ENCODE data around the gene COL15A1. TPM values are rescaled to one million over a fixed set of nuclear protein-coding genes. Genes with fewer than 3 reads are reported as not detected.

Gene COL15A1
- total RNA-seq, 1 experiment from 2014 or later: 0.04 TPM

GRCh38 chr9:99031994-99032393, 88.3 kb downstream of the COL15A1 start:
- no peak overlapping the region for H3K4me3 ChIP-seq (ENCODE audit: low read depth, low read length, poor library complexity, severe bottlenecking)
- H3K27me3 ChIP-seq (replicated peaks; ENCODE audit: insufficient read depth, low read depth, low read length, poor library complexity): peaks cover 5% of the 10 kb centered on the region
- DNase-seq (ENCODE audit: low spot score): no peak
- no peak overlapping the region for H3K27ac ChIP-seq (ENCODE audit: low read depth, low read length, poor library complexity, severe bottlenecking)
- H3K4me1 ChIP-seq (ENCODE audit: insufficient read depth, low read length, poor library complexity, severe bottlenecking): no peaks in the 10 kb centered on the region
- ChIA-PET CTCF (no interaction called here), POLR2A (ENCODE audit: low non-redundant PET) (no interaction called here)
- TF ChIP-seq EZH2 (IDR thresholded peaks at IDR 0.05; ENCODE audit: borderline replicate concordance, low read depth, low read length, poor library complexity, severe bottlenecking) (no peak), CTCF (conservative IDR thresholded peaks at IDR 0.05; ENCODE audit: low read depth, low read length) (no peak)
- BruUV-seq (replicated peaks): no TSS peak
- no peaks in the 10 kb centered on the region for H3K9me3 ChIP-seq (ENCODE audit: low read depth, low read length, poor library complexity, severe bottlenecking)
- intact Hi-C loops (cut with micrococcal nuclease; ENCODE audit: unreplicated experiment): no loop called here
- no peaks in the 10 kb centered on the region for H3K36me3 ChIP-seq (ENCODE audit: insufficient read depth, low read length, poor library complexity, severe bottlenecking)

DNA sequence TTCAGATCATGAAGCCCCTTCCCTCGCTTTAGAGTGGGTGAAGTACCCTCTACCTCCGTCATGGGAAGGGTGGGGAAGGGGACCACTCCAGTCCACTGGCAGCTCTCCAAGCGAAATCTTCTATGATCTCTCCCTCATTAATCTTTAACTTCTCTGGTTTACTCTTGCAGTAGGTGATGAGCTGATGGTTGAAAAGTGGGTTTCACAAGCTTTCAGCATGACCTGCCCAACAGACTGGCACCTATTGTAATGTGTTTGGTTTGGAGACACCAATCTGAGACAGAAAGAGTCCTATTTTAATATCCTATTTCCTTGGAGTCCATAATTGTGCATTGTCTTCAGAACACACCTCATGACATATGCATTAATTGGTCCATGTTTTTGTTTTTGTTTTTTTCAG, 90.4 kb downstream of the COL15A1 start:
- POLR2A ChIA-PET (ENCODE audit: low non-redundant PET): no interaction called here
- intact Hi-C loops (cut with micrococcal nuclease; ENCODE audit: unreplicated experiment): no loop called here
- TF ChIP-seq EZH2 (IDR thresholded peaks at IDR 0.05; ENCODE audit: borderline replicate concordance, low read depth, low read length, poor library complexity, severe bottlenecking) (no peak), CTCF (conservative IDR thresholded peaks at IDR 0.05; ENCODE audit: low read depth, low read length) (no peak)
- CTCF ChIA-PET: no interaction called here
- no peak for DNase-seq (ENCODE audit: low spot score)
- H3K4me3 ChIP-seq (ENCODE audit: low read depth, low read length, poor library complexity, severe bottlenecking): no peak overlapping the region
- H3K27ac ChIP-seq (ENCODE audit: low read depth, low read length, poor library complexity, severe bottlenecking): no peak overlapping the region
- no peaks in the 10 kb centered on the region for H3K4me1 ChIP-seq (ENCODE audit: insufficient read depth, low read length, poor library complexity, severe bottlenecking)
- no peaks in the 10 kb centered on the region for H3K9me3 ChIP-seq (ENCODE audit: low read depth, low read length, poor library complexity, severe bottlenecking)
- H3K36me3 ChIP-seq (ENCODE audit: insufficient read depth, low read length, poor library complexity, severe bottlenecking): no peaks in the 10 kb centered on the region
- peaks cover 5% of the 10 kb centered on the region for H3K27me3 ChIP-seq (replicated peaks; ENCODE audit: insufficient read depth, low read depth, low read length, poor library complexity)
- no TSS peak for BruUV-seq (replicated peaks)

GRCh38 chr9:99035313-99035712, 91.6 kb downstream of the COL15A1 start:
- H3K36me3 ChIP-seq (ENCODE audit: insufficient read depth, low read length, poor library complexity, severe bottlenecking): no peaks in the 10 kb centered on the region
- POLR2A ChIA-PET (ENCODE audit: low non-redundant PET): no interaction called here
- H3K27me3 ChIP-seq (replicated peaks; ENCODE audit: insufficient read depth, low read depth, low read length, poor library complexity): peaks cover 5% of the 10 kb centered on the region
- BruUV-seq (replicated peaks): no TSS peak
- intact Hi-C loops (cut with micrococcal nuclease; ENCODE audit: unreplicated experiment): no loop called here
- H3K9me3 ChIP-seq (ENCODE audit: low read depth, low read length, poor library complexity, severe bottlenecking): no peaks in the 10 kb centered on the region
- CTCF ChIA-PET: no interaction called here
- no peak for DNase-seq (ENCODE audit: low spot score)
- TF ChIP-seq CTCF (conservative IDR thresholded peaks at IDR 0.05; ENCODE audit: low read depth, low read length) (no peak), EZH2 (IDR thresholded peaks at IDR 0.05; ENCODE audit: borderline replicate concordance, low read depth, low read length, poor library complexity, severe bottlenecking) (no peak)
- H3K27ac ChIP-seq (ENCODE audit: low read depth, low read length, poor library complexity, severe bottlenecking): no peak overlapping the region
- no peak overlapping the region for H3K4me3 ChIP-seq (ENCODE audit: low read depth, low read length, poor library complexity, severe bottlenecking)
- no peaks in the 10 kb centered on the region for H3K4me1 ChIP-seq (ENCODE audit: insufficient read depth, low read length, poor library complexity, severe bottlenecking)

Measured in A673 (cell line).